ENCODE results near the gene SHROOM3.

The SHROOM3 gene

GRCh38 chr4:76699751-76700310 is 264.8 kb downstream of the SHROOM3 start:
- TF ChIP-seq FOXP2 (optimal IDR thresholded peaks at IDR 0.05; ENCODE audit: borderline replicate concordance, extremely low read depth, extremely low read length, insufficient read depth) (no peak), TAF1 (IDR thresholded peaks at IDR 0.05; ENCODE audit: borderline replicate concordance, insufficient read depth, low read length) (no peak), REST (IDR thresholded peaks at IDR 0.05; ENCODE audit: insufficient read depth in 1 of 2, low read depth in 2 of 2, low read length in 2 of 2) (no peak), POLR2AphosphoS5 (IDR thresholded peaks at IDR 0.05; ENCODE audit: low read depth, low read length) (no peak)

GRCh38 chr4:76702440-76703122 is 267.6 kb downstream of the SHROOM3 start:
- no peak for TF ChIP-seq SIN3A (IDR thresholded peaks at IDR 0.05; ENCODE audit: borderline replicate concordance, insufficient read depth, low read length)
- TF ChIP-seq POLR2AphosphoS5 (IDR thresholded peaks at IDR 0.05; ENCODE audit: low read depth, low read length) = no peak
- TF ChIP-seq REST (IDR thresholded peaks at IDR 0.05; ENCODE audit: insufficient read depth in 1 of 2, low read depth in 2 of 2, low read length in 2 of 2) = no peak
- TF ChIP-seq FOXP2 (optimal IDR thresholded peaks at IDR 0.05; ENCODE audit: borderline replicate concordance, extremely low read depth, extremely low read length, insufficient read depth) = no peak
- TF ChIP-seq TAF1 (IDR thresholded peaks at IDR 0.05; ENCODE audit: borderline replicate concordance, insufficient read depth, low read length) = no peak

GRCh38 chr4:76703123-76703490 is 268.1 kb downstream of the SHROOM3 start:
- TF ChIP-seq SIN3A (IDR thresholded peaks at IDR 0.05; ENCODE audit: borderline replicate concordance, insufficient read depth, low read length) (no peak), POLR2AphosphoS5 (IDR thresholded peaks at IDR 0.05; ENCODE audit: low read depth, low read length) (no peak), FOXP2 (optimal IDR thresholded peaks at IDR 0.05; ENCODE audit: borderline replicate concordance, extremely low read depth, extremely low read length, insufficient read depth) (no peak), REST (IDR thresholded peaks at IDR 0.05; ENCODE audit: insufficient read depth in 1 of 2, low read depth in 2 of 2, low read length in 2 of 2) (no peak), TAF1 (IDR thresholded peaks at IDR 0.05; ENCODE audit: borderline replicate concordance, insufficient read depth, low read length) (no peak)

- TF ChIP-seq POLR2AphosphoS5 (IDR thresholded peaks at IDR 0.05; ENCODE audit: low read depth, low read length) = no peak
- TF ChIP-seq FOXP2 (optimal IDR thresholded peaks at IDR 0.05; ENCODE audit: borderline replicate concordance, extremely low read depth, extremely low read length, insufficient read depth) = no peak
- TF ChIP-seq SIN3A (IDR thresholded peaks at IDR 0.05; ENCODE audit: borderline replicate concordance, insufficient read depth, low read length) = no peak
Observed at GRCh38 chr4:76703676-76704075, 268.6 kb downstream of the SHROOM3 start.

GRCh38 chr4:76704133-76704881 is 269.3 kb downstream of the SHROOM3 start:
- no peak for TF ChIP-seq FOXP2 (optimal IDR thresholded peaks at IDR 0.05; ENCODE audit: borderline replicate concordance, extremely low read depth, extremely low read length, insufficient read depth)
- no peak for TF ChIP-seq REST (IDR thresholded peaks at IDR 0.05; ENCODE audit: insufficient read depth in 1 of 2, low read depth in 2 of 2, low read length in 2 of 2)
- no peak for TF ChIP-seq SIN3A (IDR thresholded peaks at IDR 0.05; ENCODE audit: borderline replicate concordance, insufficient read depth, low read length)
- no peak for TF ChIP-seq TAF1 (IDR thresholded peaks at IDR 0.05; ENCODE audit: borderline replicate concordance, insufficient read depth, low read length)
- no peak for TF ChIP-seq POLR2AphosphoS5 (IDR thresholded peaks at IDR 0.05; ENCODE audit: low read depth, low read length)

Data from PFSK-1 (cell line).